HG02852 (cell line): ENCODE results near the gene ZNF277.

Experiments used
- ATAC-seq: cut with Tn5 transposase; IDR thresholded peaks from one replicate; pipeline ENCODE4 v1.9.1; 2021; ENCODE audit warnings: mild to moderate bottlenecking, moderate library complexity; ENCODE audit not compliant: unreplicated experiment

ZNF277 gene

DNA sequence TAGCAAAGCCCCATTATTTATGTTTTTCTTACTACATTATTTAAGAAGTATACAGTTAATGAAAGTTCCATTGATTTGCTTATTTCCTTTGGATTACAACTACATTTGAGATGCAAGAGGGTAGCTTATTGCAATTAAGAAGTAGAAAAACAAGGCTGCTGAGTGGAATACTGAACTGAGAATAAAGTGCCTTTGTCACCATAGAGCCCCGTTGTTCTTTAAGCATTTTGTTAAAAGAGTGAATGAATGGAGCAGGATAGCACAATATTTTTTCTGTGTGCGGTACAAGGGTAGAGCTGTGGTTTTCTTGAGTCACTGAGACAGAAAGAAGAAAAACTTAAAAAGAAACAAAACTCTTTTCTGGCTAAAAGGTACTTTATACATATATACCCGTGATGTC, 45.6 kb downstream of the ZNF277 start:
- no peak for ATAC-seq

- ATAC-seq: no peak
Measured at GRCh38 chr7:112252691-112253090, 46.2 kb downstream of the ZNF277 start.

DNA sequence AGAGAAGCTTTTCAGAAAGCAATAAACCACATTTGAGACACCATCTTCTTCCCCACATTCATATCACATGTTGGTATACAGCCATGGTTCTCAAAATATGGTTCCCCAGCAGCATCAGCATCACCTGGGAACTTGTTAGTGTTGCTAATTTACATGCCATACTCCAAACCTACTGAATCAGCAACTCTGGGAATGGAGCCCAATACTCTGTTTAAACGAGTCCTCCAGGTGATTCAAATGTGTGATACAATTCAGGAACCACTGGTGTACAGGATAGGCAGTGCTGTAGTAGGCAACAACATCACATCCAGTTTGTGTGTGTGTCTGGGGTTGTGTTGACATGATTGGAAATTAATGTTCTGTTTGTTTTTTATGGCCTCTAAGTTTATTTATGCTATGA, 47.7 kb downstream of the ZNF277 start:
- ATAC-seq: no peak

DNA sequence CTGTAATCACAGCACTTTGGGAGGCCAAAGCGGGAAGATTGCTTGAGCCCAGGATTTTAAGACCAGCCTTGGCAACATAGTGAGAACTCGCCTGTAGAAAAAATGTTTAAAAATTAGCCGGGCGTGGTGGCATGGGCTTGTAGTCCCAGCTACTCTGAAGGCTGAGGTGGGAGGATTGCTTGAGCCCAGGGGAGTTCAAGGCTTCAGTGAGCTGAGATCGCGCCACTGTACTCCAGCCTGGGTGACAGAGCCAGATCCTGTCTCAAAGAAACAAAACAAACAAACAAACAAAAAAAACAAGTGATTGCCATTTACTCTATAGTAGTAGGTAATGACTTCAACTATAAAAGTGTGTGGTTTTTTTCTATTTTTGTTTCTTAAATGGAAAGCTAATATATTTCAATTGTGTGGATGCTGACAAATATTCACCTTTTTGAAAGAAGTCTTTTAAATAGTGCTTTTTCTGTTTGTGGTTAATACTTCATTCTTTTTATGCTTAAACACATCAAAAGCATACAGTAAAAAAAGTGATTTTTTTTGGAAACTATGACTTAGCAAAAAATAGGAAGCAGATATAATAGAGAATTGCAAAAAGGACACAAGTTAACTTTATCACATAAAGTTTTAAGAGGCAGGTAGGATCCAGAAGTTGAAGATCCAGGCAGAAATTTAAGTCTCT, 48.4 kb downstream of the ZNF277 start:
- ATAC-seq: no peak

DNA sequence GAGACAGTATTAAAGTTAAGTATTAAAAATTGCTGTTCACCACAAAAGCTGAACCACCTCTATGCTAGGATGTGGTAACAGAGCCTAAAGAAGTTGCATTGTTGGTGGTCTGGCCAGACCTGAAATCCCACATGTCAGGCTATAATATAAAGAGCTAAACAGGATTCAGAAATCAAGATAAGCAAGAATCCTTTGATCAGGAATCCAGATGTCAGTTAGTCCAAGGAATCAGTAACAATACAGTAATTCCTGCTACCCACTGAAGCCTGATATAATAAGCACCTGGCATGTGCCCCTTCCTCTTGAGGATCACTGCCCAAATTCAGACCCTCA, 48.9 kb downstream of the ZNF277 start:
- ATAC-seq: no peak

DNA sequence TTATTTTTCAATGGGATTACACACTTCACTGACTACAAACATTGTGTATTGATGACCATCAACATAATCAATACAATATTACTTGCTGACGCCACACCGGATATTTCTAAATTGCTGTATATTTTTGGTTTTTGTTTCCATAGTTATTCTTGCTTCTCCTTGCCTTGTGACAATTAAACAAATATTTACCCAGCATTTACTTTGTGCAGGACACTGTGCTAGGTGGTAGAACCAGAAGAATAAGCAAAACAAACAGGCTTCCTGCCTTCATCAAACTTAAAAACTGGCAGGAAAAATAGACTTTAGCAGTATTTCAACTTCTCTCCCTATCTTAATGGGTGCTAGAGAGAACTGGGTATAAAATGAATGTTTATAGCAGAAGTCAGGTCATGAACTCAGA, 50.6 kb downstream of the ZNF277 start:
- no peak for ATAC-seq

- no peak for ATAC-seq
Measured at GRCh38 chr7:112260911-112261310, 54.4 kb downstream of the ZNF277 start.

DNA sequence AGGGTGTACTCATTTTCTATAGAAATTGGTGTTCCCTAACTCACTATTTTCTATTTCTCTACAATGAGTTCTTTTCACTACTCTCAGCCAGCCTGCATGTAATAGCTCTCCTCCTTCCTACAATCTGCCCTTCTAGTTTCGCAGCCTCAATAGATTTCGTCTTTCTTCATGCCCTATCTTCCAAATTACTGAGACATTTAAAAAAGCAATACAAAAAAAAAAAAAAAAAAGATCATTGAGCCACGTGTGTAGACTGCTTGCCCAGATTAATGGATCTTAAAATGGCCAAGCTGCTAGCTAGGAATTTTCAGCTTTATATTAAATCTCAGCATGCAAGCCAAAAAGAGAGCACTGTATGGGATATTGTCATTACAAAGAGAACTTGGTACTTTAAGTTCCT, 55.5 kb downstream of the ZNF277 start:
- no peak for ATAC-seq

DNA sequence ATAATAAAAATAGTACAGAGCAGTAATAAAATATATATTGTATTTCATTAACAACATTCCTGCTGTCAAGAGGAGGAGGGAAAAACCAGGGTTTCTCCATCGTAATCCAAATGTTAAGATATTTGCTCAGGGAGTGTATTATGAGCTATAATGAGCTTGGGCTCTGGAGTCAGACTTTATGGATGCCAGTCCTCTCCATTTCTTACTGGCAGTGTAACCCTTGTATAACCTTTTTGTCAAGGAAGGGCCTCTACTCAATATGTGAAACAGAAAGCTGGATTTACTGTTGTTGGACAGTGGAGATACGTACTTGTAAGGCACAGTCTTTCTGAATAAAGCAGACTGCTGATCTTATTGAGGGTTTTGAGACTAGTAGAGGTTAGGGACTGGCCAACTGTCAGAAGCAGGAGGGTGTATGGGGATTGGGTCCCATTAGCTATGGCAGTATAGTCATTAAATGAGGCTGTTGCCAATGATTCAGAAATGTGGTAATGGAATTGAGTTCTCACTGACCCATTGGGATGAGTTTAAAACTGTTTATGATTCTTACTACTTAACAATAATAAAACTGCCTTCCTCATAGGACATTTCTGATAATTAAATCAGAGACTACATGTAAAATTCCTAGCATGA, 56.5 kb downstream of the ZNF277 start:
- no peak for ATAC-seq

DNA sequence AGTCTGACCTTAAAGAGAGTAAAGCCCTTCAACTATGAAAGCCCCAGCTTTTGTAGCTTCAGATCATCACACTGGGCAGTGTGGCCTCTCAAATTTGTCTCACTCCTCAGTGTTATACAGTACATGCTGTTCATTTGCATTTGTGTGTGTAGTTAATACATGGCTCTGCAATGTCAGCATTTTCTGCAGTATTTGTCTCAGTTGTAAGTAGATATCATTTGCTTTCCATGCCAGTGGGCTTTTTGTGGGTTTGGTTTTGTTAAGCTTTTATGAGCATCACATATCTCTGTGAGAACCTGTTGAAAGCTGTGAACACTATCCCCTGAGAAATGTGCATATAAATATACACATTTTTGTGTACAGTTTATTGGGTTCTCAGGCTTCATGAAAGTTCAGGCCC, 57.0 kb downstream of the ZNF277 start:
- ATAC-seq: no peak

- no peak for ATAC-seq
Measured at GRCh38 chr7:112266141-112266540, 59.6 kb downstream of the ZNF277 start.

GRCh38 chr7:112266595-112267270, 60.2 kb downstream of the ZNF277 start:
- peak; percentile 45 for ATAC-seq

DNA sequence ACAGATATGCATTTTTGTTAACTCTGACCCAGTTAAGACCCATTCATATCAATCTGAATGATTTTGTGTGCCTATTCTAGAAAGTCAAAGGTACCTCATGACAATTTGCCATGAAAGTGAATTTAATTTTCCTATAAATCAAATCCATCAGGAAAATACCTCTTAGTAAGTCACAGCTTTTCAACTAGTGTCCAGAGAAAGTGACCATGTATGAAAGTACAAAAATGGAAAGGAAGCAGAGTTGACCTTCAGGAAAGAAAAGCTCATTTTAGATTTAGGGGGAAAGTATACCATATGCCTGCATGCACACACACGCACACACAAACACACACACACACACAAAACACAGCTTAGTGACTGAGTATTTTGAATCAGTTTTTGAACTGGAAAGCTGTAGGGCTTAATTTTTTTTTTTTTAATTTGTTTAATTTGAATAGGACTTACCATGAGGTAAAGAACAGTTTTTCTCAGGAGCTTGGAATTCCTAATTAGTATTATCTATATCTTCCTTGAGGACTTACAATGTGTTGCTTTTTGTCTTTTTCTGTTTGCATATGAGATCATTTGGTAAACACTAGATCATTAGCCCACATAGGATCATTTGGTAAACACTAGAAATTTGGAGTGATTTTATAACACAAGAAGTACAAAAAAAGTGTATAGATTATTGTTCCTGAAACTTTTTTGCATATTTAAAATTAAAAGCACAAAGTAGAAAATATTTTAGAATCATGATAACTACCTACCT, 61.6 kb downstream of the ZNF277 start:
- ATAC-seq: no peak

DNA sequence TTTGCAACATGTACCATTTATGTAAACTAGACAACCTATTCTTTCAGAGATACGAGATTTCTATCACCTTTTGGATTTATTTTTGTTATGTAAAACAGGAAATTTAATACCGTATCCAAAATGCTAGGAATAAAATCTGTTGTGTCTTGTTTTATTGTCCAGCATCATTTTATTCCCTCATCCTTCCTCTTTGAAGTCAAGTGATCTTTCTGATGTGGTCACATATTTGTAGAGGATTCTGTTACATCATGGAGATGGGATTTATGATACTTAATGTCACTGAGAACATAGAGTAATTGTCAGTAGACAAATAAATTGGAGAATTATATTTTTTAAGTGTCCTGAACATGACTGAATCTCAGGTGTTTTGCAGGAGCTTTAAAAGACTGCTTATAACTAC, 64.7 kb downstream of the ZNF277 start:
- no peak for ATAC-seq

DNA sequence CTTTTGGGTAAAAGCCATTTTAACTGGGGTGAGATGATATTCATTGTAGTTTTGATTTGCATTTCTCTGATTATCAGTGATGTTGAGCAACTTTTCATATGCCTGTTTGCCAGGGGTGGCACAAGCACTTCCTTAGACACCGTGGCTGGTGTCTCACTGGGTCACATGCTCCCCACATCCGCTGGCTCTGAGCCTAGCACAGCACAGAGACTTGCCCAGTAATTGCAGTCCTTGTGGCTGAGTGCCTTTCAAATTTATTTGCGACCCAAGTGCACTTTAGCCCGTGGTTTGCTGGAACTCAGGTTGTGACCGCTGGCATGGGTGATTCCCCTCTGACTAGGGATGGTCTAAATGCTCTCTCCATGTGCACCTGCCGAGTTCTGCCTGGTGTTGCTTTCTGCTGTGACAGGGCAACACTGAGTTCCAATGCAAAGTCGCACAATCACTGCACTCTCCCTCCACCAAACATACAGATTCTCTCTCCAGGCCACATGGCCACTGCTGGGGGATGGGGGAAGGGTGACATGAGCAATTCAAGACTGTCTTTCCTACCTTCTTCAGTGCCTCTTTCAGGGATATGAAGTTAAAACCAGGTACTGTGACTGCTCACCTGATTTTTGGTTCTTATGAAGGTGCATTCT, 66.5 kb downstream of the ZNF277 start:
- ATAC-seq: no peak

DNA sequence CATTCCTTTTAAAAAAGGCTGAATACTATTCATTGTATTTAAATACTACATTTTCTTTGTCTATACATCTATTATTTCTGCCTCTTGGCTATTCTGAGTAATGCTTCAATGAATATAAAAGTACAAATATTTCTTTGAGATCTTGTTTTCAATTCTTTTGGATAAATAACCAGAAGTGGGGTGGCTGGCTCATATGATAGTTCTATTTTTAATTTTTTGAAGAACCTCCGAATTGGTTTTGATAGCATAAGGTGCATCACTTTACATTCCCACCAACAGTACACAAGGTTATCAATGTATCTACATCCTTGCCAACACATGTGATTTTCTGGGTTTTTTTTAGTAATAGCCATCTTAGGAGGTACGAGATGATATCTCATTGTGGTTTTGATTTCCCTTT, 72.5 kb downstream of the ZNF277 start:
- ATAC-seq: no peak

DNA sequence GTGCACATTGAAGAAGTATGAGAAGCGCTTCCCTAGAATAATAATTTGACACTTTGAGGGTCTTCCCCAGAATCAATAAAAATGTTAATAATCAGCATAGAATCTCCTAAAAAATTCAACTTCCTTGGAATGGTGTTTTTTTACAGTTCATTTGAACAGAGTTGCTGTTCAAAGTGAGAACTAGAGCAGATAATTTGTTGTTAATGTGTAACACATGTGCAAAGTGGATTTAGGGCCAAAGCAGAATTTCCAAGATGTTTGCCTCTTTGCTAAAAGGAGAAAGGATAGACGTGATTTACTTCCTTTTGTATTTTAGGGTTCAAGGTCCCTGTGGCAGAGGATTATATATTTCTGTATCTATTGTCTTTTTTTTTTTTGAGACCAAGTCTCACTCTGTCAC, 73.8 kb downstream of the ZNF277 start:
- ATAC-seq: no peak

DNA sequence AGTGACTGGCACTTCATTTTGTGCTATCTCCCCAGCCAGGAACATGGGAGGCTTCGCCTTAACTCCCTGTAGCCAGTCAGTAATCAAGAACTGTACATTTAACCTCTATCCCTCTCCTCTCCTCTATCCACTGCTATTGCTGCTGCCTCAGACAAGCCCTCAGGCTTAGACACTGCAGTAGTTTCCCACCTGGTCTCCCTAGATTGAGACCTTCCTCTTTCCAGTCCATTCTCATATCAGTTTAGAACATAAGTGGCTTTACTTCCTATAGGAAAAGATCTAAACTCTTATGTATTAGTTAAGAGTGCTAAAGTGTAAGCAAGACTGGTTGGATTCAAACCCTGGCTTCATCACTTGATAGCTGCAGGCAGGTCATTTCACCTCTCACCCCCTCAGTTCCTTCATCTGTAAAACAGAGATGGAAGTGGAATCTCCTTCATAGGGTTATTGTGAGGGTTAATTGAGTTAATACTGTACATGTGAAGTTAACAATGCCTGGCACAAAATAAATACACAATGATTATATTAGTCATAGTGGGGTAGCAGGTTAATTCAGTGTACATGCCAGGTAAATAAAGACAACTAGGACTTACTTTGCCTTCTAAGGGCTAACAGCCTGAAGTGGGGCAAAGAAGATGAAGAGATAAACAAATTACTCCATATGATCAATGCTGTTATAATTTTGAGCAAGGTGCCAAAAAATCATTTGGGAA, 76.1 kb downstream of the ZNF277 start:
- no peak for ATAC-seq

- peak; percentile 52 for ATAC-seq
Measured at GRCh38 chr7:112283382-112283910, 77.0 kb downstream of the ZNF277 start.
